PC-3 (cell line): Measurements from ENCODE around the gene MAML2.

Experiments used
- EZH2 ChIP-seq: fragments of 300-600 bp; sonication (generic); IDR thresholded peaks from one replicate; pipeline ENCODE4 v1.6.1; 2017; ENCODE audit warnings: antibody characterized with exemption, mild to moderate bottlenecking, low read length; ENCODE audit not compliant: unreplicated experiment
- EZH2phosphoT487 ChIP-seq: fragments of 300-600 bp; sonication (generic); IDR thresholded peaks from 2 replicates; pipeline ENCODE4 v1.6.1; 2018; ENCODE audit warnings: mild to moderate bottlenecking, antibody characterized with exemption, low read length, borderline replicate concordance
- TF ChIP-seq, protein P1 (sequence below): fragments of 300-600 bp; sonication (generic); conservative IDR thresholded peaks from 2 replicates; pipeline ENCODE4 v1.5.1; 2017; ENCODE audit warnings: antibody characterized with exemption, low read depth, mild to moderate bottlenecking, low read length

DNA sequence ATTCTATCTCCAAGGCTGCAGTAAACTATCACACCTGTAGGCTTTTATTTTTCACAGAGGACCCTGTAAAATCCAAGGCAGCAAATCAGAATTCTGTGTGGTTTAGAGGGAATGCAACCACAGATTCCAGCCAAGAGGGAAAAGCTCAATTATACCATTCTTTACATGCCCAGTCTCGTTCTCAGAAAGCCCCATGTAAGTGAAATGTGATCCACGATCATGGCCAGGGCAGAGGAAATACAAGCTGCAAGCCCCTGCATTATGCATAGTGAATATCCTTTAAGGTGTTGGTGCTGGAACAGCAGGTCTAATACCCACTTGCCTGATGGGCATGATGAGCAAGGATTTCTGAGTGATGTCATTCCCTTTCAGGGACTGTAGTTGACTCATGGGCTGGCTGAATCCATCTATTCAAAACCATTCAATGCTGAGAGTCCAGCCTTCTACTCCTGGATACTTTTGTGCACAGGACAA, 220.4 kb downstream of the MAML2 start:
- TF ChIP-seq, protein P1, sequence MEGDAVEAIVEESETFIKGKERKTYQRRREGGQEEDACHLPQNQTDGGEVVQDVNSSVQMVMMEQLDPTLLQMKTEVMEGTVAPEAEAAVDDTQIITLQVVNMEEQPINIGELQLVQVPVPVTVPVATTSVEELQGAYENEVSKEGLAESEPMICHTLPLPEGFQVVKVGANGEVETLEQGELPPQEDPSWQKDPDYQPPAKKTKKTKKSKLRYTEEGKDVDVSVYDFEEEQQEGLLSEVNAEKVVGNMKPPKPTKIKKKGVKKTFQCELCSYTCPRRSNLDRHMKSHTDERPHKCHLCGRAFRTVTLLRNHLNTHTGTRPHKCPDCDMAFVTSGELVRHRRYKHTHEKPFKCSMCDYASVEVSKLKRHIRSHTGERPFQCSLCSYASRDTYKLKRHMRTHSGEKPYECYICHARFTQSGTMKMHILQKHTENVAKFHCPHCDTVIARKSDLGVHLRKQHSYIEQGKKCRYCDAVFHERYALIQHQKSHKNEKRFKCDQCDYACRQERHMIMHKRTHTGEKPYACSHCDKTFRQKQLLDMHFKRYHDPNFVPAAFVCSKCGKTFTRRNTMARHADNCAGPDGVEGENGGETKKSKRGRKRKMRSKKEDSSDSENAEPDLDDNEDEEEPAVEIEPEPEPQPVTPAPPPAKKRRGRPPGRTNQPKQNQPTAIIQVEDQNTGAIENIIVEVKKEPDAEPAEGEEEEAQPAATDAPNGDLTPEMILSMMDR = no peak
- TF ChIP-seq EZH2phosphoT487 (no peak), EZH2 (no peak)
